ENCODE measurements around the gene LMF2.

Gene LMF2, protein sequence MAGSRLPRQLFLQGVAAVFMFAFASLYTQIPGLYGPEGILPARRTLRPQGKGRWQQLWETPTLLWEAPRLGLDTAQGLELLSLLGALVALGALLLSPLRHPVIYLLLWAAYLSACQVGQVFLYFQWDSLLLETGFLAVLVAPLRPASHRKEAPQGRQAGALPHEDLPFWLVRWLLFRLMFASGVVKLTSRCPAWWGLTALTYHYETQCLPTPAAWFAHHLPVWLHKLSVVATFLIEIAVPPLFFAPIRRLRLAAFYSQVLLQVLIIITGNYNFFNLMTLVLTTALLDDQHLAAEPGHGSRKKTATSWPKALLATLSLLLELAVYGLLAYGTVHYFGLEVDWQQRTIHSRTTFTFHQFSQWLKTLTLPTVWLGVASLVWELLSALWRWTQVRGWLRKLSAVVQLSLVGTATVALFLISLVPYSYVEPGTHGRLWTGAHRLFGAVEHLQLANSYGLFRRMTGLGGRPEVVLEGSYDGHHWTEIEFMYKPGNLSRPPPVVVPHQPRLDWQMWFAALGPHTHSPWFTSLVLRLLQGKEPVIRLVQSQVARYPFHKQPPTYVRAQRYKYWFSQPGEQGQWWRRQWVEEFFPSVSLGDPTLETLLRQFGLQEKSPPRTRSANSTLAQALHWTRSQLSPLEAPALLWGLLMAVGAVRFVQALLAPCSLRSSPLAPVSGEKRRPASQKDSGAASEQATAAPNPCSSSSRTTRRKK

DNA sequence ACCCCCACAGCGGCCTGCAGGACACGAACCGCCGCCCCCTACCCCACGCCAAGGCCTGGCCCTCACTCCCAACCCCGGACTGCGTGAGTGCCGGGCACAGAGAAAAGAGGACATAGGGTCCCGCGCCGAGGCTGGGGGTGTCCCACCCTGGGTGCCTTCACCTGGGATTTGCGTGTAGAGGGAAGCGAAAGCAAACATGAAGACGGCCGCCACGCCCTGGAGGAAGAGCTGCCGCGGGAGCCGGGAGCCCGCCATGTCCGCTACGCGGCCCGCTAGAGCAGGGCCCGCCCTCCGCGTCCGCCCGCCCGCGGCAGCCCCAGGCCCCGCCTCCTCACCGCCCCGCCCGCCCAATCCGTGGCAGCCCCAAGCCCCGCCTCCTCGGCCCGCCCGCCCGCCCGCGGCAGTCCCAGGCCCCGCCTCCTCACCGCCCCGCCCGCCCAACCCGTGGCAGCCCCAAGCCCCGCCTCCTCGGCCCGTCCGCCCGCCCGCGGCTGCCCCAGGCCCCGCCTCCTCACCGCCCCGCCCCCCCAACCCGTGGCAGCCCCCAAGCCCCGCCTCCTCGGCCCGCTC is at the start of gene LMF2:
TSS of gene LMF2 (minus strand) at position 282 of the 570 bp plus-strand sequence. CDS start at position 255, 27 bp downstream.
- peak; percentile 11 for DNase-seq (ENCODE audit: low read depth)
- peak within 1 kb of the TSS; percentile 100 for H3K4me3 ChIP-seq (ENCODE audit: control insufficient read depth, low read depth, low read length)
- TF ChIP-seq, protein P1, sequence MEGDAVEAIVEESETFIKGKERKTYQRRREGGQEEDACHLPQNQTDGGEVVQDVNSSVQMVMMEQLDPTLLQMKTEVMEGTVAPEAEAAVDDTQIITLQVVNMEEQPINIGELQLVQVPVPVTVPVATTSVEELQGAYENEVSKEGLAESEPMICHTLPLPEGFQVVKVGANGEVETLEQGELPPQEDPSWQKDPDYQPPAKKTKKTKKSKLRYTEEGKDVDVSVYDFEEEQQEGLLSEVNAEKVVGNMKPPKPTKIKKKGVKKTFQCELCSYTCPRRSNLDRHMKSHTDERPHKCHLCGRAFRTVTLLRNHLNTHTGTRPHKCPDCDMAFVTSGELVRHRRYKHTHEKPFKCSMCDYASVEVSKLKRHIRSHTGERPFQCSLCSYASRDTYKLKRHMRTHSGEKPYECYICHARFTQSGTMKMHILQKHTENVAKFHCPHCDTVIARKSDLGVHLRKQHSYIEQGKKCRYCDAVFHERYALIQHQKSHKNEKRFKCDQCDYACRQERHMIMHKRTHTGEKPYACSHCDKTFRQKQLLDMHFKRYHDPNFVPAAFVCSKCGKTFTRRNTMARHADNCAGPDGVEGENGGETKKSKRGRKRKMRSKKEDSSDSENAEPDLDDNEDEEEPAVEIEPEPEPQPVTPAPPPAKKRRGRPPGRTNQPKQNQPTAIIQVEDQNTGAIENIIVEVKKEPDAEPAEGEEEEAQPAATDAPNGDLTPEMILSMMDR (IDR thresholded peaks at IDR 0.05; ENCODE audit: control insufficient read depth, insufficient read depth, low read depth, low read length, missing control alignments): peak; percentile 5

DNA sequence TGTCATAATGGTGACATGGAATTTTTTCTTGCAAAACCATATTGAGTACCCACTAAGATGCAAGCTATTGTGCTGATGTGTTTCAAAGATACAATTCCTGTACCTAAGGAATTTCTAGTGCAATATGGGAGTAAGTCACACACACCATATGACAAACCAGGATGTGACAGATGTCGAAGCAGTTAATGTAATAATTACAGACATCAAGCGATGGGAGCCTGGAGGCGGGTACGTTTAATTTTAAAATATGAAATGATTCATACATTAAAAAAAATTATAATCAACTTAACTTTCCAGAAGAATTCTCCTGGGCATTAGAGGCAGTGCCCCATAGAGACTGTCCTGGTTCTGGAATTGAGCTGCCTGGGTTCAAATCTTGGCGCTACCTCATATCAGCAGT is 49.2 kb upstream of the LMF2 start:
- TF ChIP-seq, protein P1 (IDR thresholded peaks at IDR 0.05; ENCODE audit: control insufficient read depth, insufficient read depth, low read depth, low read length, missing control alignments): no peak
- DNase-seq (ENCODE audit: low read depth): no peak
- H3K4me3 ChIP-seq (ENCODE audit: control insufficient read depth, low read depth, low read length): no peak overlapping the region

DNA sequence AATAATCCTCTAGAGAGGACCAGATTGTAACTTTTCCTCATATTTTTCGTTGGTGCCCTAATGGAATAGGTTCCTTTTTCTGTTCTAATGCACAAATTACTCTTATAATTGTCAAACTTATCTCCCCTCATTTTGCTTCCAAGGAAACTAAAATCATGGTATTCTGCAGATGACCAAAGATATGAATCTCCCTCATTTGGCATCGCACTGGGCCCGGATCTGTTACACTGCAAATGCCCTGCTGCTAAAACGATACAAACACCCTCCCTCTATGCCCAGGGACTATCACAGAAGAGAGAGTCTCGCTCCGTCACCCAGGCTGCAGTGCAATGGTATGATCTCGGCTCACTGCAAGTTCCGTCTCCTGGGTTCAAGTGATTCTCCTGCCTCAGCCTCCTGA is 45.8 kb upstream of the LMF2 start:
- no peak for DNase-seq (ENCODE audit: low read depth)
- H3K4me3 ChIP-seq (ENCODE audit: control insufficient read depth, low read depth, low read length): no peak overlapping the region
- TF ChIP-seq, protein P1 (IDR thresholded peaks at IDR 0.05; ENCODE audit: control insufficient read depth, insufficient read depth, low read depth, low read length, missing control alignments): no peak

DNA sequence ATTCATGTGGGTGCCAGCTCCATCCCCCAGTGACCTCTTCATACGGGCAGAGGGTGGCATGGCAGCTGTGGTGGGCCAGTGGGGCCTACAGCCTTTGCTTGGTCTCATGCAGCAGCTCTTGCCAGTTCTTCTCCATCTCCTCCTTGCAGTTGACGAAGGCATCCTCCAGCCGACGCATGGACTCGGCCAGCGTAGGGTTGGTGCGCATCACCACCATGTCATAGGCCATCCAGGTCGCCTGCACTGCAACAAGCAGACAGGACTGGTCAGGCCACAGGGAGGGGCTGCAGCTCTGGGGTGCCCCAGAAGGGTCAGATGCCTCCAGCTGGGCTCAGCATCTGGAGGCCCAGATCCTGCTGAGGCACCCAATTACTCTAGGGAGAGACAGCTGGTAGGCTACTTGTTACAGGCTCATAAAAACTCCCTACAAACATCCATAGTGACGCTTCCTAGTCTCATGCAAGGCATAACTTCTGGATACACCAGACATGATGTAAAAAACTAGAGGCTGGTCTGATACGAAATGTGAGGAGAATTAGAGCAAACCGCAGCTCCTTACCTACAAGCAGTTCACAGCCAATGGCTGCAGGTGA is 43.8 kb upstream of the LMF2 start:
- no peak overlapping the region for H3K4me3 ChIP-seq (ENCODE audit: control insufficient read depth, low read depth, low read length)
- DNase-seq (ENCODE audit: low read depth): no peak
- TF ChIP-seq, protein P1 (IDR thresholded peaks at IDR 0.05; ENCODE audit: control insufficient read depth, insufficient read depth, low read depth, low read length, missing control alignments): no peak

DNA sequence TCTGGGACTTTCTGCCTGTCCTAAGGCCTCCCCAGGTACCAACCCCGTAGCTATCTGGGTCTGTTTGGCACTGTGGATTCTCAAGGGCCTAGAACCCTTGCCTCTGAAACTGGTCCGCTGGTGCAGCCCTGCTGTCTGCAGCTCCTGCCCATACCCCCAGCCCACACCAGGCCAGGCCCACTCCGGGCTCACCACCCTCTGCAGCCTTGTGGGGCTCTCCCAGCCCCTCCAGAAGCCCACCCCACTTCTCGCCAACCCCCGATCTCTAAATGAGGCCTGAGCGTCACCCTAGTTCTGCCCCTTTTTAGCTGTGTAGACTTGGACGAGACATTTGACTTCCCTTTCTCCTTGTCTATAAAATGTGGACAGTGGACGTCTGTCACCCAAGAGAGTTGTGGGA is 42.9 kb upstream of the LMF2 start:
- H3K4me3 ChIP-seq (ENCODE audit: control insufficient read depth, low read depth, low read length): no peak overlapping the region
- TF ChIP-seq, protein P1 (IDR thresholded peaks at IDR 0.05; ENCODE audit: control insufficient read depth, insufficient read depth, low read depth, low read length, missing control alignments): no peak
- no peak for DNase-seq (ENCODE audit: low read depth)
